GM04503 (cell line): Measurements from ENCODE around the gene PCNX3.
"Not testable (repeated sequence)": the region's sequence is repeated elsewhere in the genome, so short reads cannot be mapped to it uniquely, and the experiment has no call there.

Source experiments
- DNase-seq: peaks from one replicate; pipeline ENCODE4 v3.0.0-alpha.2; 2012; ENCODE audit warnings: low read depth

Gene PCNX3

DNA sequence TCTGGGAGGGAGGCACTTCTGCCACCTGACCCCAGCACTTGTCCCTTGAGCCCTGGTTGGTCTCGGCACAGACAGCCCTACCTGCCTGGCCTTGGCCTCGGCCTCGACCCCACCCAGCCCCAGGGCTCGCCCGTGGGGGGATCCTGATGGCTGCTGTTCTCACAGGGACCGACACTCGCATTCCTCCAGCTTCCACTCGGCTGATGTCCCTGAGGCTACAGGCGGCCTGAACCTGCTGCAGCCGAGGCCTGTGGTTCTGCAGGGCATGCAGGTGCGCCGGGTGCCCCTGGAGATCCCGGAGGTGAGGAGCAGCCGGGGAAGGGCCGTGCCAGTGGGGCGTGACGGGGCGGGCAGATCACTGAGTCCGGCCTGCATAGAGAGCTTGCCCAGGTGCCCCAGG, 5.1 kb downstream of the PCNX3 start:
- DNase-seq = no peak

GRCh38 chr11:65621460-65621859, 5.9 kb downstream of the PCNX3 start:
- no peak for DNase-seq

DNA sequence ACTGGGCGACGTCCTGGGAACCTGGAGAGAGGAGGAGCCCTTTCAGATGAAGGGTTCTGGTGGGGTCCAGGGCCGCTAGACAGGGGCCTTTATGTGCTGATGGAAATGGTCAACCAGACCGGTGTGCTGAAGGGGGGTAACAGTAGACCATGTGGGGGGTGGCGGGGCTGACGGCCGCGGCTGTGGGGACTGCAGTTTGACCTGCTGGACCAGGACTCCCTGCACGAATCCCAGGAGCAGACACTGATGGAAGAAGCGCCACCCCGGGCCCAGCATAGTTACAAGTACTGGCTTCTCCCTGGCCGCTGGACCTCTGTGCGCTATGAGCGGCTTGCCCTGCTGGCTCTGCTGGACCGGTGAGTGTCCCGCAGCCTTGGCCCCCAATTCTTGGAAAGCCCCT, 6.4 kb downstream of the PCNX3 start:
- DNase-seq = no peak

DNA sequence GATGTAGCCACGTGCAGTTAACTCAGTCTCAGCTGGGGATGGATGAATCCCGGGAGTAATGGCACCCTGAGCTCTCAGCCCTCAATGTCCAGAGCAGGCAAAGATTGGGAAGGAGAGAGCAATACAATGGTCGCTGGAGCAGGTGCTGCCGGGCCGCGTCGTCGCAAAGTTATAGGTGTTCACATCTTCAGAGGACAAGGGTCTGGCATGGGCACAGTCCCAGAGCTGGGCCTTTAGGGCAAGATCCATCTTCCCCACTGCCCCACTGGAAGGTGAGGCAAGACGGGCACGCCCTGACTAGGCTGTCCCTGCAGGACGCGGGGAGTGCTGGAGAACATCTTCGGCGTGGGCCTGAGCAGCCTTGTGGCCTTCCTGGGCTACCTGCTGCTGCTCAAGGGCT, 7.6 kb downstream of the PCNX3 start:
- DNase-seq = no peak

DNA sequence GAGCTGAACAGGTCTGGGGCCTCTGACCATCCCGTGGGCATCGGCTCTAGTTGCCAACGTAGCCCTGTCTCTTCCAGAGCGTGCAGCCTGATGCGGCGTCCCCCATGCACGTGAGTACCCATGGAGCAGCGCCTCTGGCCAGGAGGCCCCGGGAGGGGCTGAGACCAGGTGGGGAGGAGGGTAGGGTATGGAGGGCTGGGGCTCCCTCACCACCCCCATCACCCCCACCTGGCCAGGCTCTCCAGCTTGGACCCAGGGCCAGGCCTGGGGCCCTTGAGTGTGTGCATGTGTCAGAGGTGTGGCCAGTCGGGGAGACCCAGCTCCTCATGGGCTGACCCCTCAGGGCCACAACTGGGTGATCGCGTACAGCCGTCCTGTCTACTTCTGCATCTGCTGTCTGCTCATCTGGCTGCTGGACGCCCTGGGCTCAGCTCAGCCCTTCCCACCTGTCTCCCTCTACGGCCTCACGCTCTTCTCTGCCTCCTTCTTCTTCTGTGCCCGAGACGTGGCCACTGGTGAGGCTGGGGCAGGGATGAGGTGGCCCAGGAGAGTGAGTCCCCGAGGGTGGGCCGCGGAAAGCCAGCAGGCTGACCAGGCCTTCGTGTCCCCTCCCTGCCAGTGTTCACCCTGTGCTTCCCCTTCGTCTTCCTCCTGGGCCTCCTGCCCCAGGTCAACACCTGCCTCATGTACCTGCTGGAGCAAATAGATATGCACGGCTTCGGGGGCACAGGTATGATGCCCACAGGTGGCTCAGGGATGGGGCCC, 8.5 kb downstream of the PCNX3 start:
- no peak for DNase-seq

GRCh38 chr11:65624931-65625627, 9.5 kb downstream of the PCNX3 start:
- DNase-seq = no peak

GRCh38 chr11:65625628-65626342, 10.2 kb downstream of the PCNX3 start:
- no peak for DNase-seq

DNA sequence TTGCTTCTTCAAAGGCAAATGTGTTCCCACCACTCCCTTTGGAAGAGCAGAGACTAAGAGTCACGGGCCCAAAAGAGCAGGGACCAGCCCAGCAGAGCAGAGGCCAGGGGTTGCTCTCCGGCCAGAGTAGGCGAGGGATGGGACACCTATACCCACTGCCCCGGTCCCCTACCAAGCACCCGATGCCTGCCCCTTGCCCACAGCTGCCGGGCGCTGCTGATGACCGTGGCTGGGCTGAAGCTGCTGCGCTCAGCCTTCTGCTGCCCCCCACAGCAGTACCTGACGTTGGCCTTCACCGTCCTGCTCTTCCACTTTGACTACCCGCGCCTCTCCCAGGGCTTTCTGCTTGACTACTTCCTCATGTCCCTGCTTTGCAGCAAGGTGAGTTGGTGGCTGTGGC, 11.6 kb downstream of the PCNX3 start:
- DNase-seq = no peak

GRCh38 chr11:65629579-65629978, 14.0 kb downstream of the PCNX3 start:
- DNase-seq = no peak

GRCh38 chr11:65630215-65630614, 14.6 kb downstream of the PCNX3 start:
- no peak for DNase-seq

DNA sequence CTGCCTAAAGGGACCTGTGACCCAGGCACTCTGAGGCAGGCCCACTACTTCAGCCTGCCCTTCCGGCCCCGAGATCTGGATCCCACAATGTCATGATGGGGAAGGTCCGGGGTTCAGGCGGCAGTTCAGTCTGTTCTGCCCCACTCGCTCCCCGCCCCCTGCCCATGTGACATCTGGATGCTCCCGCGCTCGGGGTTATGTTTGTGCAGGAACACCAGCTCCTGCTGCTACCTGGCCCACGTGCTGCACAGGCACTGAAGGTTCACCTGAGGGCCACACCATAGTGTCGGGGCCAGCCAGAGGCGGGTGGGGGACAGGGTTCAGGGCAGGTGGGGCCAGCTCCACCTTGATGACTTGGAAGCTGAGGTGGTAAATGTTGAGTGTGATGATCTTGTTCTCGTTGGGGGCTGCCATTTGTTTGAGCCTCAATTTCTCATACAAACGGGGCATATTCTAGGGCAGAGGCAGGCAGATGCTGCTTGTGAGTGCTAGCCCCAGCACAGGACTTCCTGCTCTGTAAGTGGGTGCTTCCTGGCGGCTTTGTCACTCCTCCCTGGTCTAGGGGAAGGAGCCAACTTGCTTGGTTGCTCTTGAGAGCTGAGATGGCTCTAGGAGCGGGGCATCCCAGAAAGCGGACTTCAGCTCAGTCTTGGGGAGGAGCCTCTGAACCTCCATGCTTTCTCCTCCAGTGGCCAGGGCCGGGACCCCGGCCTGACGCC, 18.0 kb downstream of the PCNX3 start:
- DNase-seq = no peak

DNA sequence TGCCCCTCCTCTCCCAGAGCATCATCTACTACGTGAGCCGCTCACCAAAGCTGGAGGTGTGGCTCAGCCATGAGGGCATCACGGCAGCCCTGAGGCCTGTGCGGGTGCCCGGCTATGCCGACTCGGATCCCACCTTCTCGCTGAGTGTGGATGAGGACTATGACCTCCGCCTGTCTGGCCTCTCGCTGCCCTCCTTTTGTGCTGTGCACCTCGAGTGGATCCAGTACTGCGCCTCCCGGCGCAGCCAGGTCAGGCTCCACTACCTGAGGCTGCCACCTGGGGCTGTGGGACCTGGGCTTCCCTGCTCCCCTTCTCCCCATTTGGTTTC, 18.5 kb downstream of the PCNX3 start:
- DNase-seq = no peak

- DNase-seq = no peak
Measured at GRCh38 chr11:65634440-65634839, 18.9 kb downstream of the PCNX3 start.

DNA sequence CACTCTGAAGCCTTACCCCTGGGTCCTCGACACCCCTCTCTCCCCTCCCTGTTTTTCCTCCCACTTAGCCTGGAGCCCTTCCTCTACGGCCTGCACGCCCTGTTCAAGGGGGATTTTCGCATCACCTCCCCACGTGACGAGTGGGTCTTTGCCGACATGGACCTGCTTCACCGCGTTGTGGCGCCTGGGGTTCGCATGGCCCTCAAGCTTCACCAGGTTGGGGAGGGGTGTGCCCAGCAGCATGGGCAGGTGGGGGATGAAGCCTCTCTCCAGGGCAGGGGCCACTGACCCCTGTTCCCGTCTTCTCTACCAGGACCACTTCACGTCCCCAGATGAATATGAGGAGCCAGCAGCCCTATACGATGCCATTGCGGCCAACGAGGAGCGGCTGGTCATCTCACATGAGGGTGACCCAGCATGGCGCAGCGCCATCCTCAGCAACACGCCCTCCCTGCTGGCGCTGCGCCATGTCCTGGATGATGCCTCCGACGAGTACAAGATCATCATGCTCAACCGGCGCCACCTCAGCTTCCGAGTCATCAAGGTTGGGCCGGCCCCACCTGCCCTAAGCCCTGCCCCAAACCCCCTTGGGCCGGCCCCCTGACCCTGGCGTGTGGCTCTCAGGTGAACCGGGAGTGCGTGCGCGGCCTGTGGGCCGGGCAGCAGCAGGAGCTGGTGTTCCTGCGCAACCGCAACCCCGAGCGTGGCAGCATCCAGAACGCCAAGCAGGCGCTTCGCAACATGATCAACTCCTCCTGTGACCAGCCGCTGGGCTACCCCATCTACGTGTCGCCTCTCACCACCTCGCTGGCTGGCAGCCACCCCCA, 19.5 kb downstream of the PCNX3 start:
- no peak for DNase-seq

DNA sequence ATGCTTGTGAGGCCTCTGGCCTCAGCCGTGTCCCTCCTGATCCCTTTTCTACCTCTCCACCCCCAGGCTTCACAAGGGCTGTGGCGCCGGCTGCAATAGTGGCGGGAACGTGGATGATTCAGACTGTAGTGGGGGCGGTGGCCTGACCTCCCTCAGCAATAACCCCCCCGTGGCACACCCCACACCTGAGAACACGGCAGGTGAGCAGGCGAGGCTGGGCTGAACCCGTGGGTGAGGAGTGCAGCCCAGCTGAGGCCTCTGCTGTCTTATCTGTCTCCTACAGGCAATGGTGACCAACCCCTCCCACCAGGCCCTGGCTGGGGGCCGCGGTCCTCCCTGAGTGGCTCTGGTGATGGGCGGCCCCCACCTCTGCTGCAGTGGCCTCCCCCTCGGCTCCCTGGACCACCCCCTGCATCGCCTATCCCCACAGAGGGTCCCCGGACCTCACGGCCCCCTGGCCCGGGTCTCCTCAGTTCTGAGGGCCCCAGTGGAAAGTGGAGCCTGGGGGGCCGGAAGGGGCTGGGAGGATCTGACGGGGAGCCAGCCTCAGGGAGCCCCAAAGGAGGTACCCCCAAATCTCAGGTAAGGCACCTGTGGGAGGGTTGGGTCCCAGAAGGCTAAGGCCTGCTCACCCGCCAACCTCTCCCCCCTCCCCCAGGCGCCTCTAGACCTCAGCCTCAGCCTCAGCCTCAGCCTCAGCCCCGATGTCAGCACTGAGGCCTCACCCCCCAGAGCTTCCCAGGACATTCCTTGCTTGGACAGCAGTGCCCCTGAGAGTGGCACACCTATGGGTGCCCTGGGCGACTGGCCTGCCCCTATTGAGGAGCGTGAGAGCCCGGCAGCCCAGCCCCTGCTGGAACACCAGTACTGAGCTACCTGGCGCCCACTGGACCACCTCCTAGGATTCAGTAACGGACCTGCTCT, 20.8 kb downstream of the PCNX3 start:
- DNase-seq = no peak

- no peak for DNase-seq
Measured at GRCh38 chr11:65637032-65637557, 21.5 kb downstream of the PCNX3 start.

GRCh38 chr11:65637794-65638419, 22.3 kb downstream of the PCNX3 start, which contains the start of gene SIPA1:
TSS of gene SIPA1 (plus strand) at chr11:65638101. CDS start at chr11:65640922, 2,821 bp downstream.
- no peak for DNase-seq

DNA sequence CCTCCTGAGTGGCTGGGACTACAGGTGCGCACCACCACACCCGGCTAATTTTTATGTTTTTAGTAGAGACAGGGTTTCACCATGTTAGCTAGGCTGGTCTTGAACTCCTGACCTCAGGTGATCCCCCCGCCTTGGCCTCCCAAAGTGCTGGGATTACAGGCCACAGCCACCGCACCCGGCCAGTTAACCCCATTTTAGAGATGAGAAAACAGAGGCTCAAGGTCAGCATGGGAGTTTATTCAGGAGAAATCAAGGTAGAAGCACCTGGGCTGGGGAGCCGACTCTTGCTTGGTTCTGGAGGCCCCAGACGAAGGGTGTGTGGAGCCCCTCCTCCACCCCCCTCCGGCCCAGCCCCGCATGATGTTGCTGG, 23.6 kb downstream of the PCNX3 start:
- DNase-seq = not testable (repeated sequence)

- no peak for DNase-seq
Measured at GRCh38 chr11:65639623-65640482, 24.3 kb downstream of the PCNX3 start.
